Eye (tissue), 1 donor: ENCODE data around the gene TDRD10.

Experiments
- DNase-seq: peaks from one replicate; pipeline ENCODE4 v3.0.0-alpha.2; 2015

The TDRD10 gene

GRCh38 chr1:154557248-154557938 lies 55.4 kb downstream of the TDRD10 start:
- no peak for DNase-seq

GRCh38 chr1:154557939-154558719 lies 56.1 kb downstream of the TDRD10 start, which contains the start of gene UBE2Q1:
TSS of gene UBE2Q1 (minus strand) at chr1:154558662. CDS start at chr1:154558553, 109 bp downstream.
- DNase-seq = peak; percentile 47

GRCh38 chr1:154558720-154559465 lies 56.9 kb downstream of the TDRD10 start:
- DNase-seq = peak; percentile 99

- DNase-seq = peak; percentile 97
Measured at GRCh38 chr1:154559466-154560044, 57.5 kb downstream of the TDRD10 start.

- no peak for DNase-seq
Measured at GRCh38 chr1:154565876-154566275, 63.9 kb downstream of the TDRD10 start.

- DNase-seq = peak; percentile 82
Measured at GRCh38 chr1:154567386-154568156, 65.6 kb downstream of the TDRD10 start, which contains the start of gene CHRNB2. TSS of gene CHRNB2 (plus strand) at chr1:154567778. CDS start at chr1:154568045, 267 bp downstream.

DNA sequence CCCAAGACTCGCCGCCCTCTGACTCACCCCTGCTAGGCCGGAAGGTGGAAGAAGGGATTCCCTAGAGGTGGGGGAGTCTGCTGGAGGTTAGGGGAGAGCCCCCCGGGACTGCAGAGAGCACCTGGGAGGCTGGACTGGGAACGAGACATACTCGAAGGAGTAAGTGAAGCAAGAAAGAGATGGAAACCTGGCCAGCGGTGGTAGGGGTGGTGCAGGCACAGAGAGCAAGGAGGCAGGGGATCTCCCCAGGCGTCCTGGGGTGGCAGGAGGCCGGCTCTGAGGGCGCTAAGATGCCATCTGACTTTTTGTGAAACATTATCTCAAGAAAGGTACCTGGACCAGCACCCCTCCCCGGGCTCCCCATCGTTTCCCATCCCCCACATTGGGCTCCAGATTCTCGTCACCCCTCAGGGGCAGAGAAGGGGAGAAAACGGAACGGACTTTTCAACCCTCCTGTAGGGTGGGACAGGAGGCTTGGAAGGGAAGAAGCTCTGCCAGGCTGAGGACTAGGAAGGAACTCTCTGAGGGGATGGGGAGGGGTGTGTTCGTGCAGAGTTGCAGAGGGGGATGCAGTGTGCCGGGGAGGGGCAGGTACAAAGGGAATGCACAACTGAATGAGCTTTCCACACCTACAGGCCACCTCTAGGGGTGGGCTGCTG lies 66.3 kb downstream of the TDRD10 start:
- DNase-seq = no peak

DNA sequence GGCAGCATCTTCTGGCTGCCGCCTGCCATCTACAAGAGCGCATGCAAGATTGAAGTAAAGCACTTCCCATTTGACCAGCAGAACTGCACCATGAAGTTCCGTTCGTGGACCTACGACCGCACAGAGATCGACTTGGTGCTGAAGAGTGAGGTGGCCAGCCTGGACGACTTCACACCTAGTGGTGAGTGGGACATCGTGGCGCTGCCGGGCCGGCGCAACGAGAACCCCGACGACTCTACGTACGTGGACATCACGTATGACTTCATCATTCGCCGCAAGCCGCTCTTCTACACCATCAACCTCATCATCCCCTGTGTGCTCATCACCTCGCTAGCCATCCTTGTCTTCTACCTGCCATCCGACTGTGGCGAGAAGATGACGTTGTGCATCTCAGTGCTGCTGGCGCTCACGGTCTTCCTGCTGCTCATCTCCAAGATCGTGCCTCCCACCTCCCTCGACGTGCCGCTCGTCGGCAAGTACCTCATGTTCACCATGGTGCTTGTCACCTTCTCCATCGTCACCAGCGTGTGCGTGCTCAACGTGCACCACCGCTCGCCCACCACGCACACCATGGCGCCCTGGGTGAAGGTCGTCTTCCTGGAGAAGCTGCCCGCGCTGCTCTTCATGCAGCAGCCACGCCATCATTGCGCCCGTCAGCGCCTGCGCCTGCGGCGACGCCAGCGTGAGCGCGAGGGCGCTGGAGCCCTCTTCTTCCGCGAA lies 69.4 kb downstream of the TDRD10 start:
- no peak for DNase-seq

- DNase-seq = no peak
Measured at GRCh38 chr1:154571964-154572288, 69.9 kb downstream of the TDRD10 start.

DNA sequence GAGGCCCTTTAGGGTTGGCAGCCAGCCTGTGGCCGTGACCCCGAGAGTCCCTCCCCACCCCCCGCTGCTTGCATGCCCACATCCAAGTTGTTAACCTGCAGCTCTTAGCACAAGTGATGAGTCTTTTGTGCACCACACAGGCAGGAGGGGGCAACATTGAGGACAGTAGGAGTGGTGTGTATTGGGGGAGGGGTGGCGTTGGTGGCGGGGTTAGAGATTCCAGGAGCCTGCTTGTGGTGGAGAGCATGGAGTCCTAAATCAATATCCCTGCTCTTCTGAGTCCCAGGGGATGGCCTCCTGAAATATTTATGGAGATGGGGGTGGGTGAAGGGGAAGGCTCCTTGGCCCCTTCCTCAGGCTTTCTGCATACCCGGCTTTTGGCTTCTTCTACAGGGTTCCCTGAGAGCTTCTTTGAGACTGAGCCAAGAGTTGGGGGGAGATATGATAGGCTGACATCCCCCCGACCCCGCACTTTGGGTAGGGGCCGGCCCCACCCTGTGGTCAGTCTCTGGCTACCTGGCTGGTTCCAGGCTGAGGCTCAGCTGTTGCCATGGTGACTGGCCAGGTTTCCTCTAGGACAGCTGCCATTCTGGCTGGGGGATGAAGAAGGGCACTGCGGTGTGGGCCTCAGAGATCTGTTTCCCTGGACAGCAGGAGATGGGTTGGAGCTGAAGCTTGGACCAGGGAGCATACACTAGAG lies 70.6 kb downstream of the TDRD10 start:
- DNase-seq = peak; percentile 77

DNA sequence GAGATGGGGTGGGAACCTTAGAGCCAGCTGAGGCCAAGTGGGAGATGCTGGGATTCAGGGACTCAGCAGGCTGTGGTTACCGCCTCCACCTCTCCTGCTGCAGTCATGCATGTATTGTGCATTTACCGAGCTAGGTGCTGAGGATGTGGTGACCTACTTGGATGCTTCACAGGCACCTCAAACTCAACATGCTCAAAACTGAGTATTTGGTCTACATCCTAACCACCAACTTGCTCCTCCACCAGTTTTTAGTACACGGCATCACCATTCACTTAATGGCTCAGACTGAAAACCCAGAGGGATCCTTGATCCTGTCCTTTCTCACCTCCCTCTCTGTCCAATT lies 71.1 kb downstream of the TDRD10 start:
- DNase-seq = no peak

DNA sequence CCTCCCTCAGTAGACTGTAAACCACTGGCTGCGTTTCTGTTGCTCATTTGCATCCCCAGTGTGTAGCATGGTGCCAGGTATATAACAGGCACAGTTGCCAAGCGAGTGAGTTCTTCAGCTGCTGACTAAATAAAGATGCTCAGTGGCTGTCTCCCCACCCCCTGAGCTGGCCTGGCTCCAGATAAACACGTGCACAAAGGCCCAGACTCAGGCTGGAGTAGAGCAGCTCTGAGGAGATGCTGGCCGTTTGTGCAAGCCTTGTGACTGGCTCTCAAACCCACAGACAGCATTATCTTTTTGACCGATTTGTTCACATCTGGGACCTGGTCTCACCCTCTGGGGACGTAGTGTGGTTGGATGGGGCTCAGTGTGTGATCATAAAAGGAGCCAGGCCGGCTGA lies 72.7 kb downstream of the TDRD10 start:
- DNase-seq = peak; percentile 55

DNA sequence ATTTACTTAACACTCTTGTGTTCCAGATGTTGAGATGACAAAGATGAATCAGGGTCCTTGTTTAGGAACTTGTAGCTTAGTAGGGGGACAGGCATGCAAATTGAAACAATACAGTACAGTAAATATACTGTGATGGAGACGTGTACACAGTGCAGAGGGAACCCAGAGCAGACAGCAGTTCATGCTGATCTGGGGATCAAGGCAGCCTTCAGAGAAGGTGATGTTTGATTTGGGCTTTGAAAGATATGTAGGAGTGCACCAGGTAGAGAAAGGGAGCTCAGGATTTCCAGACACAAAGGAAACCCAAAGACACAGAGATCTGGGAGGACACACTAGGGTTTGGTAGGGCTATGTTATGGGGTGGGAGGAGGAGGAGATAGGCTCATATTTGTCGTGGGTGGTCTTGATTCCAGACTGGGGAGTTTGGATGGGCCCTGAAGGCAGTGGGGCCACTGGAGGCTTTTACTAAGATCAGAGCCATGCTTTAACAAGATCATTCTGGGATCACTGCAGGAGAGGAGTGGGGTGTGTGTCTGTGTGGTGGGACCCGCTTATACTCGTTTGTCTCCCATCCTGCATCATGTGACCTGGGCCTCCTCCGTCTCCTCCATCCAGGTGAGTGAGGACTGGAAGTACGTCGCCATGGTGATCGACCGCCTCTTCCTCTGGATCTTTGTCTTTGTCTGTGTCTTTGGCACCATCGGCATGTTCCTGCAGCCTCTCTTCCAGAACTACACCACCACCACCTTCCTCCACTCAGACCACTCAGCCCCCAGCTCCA lies 73.3 kb downstream of the TDRD10 start:
- DNase-seq = no peak

DNA sequence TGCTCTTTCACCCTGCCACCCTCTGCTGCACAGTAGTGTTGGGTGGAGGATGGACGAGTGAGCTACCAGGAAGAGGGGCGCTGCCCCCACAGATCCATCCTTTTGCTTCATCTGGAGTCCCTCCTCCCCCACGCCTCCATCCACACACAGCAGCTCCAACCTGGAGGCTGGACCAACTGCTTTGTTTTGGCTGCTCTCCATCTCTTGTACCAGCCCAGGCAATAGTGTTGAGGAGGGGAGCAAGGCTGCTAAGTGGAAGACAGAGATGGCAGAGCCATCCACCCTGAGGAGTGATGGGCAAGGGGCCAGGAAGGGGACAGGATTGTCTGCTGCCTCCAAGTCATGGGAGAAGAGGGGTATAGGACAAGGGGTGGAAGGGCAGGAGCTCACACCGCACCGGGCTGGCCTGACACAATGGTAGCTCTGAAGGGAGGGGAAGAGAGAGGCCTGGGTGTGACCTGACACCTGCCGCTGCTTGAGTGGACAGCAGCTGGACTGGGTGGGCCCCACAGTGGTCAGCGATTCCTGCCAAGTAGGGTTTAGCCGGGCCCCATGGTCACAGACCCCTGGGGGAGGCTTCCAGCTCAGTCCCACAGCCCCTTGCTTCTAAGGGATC lies 74.0 kb downstream of the TDRD10 start:
- DNase-seq = no peak

GRCh38 chr1:154577346-154578057 lies 75.5 kb downstream of the TDRD10 start:
- DNase-seq = no peak

GRCh38 chr1:154578058-154578418 lies 76.0 kb downstream of the TDRD10 start:
- DNase-seq = no peak

- no peak for DNase-seq
Measured at GRCh38 chr1:154579374-154579773, 77.4 kb downstream of the TDRD10 start.

DNA sequence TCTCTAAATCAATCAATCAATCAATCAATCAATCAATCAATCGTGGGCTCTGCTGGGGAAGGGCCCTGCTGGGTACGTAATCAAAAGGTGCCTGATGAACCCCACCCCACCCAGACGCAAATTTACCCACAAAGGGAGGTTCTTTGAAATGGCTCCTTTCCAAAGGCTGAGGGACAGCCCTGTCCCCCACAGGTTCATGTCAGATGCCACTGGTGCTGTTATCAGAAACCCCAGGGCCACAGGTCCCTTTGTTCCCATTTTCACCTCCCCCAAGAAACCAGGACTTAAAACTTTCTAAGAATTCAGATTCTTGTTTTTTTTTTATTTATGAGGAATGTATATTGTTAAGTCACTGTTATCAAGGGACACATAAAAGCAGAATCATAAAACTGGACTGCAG lies 79.7 kb downstream of the TDRD10 start:
- DNase-seq = no peak

- no peak for DNase-seq
Measured at GRCh38 chr1:154582885-154583284, 80.9 kb downstream of the TDRD10 start.
